Measurements from ENCODE around the gene DELE1.

DELE1 gene

GRCh38 chr5:141935538-141935937 is 11.9 kb downstream of the DELE1 start:
- no peak for TF ChIP-seq MAX (IDR thresholded peaks at IDR 0.05; ENCODE audit: low read depth, low read length)
- no peak for TF ChIP-seq CTCF (IDR thresholded peaks at IDR 0.05; ENCODE audit: low read depth, low read length)
- TF ChIP-seq MYC (IDR thresholded peaks at IDR 0.05; ENCODE audit: low read depth, low read length): no peak
- no peak for TF ChIP-seq POLR2A (IDR thresholded peaks at IDR 0.05; ENCODE audit: extremely low read depth, insufficient read length)
- DNase-seq (ENCODE audit: low read depth): no peak

GRCh38 chr5:141940695-141941271 is 17.1 kb downstream of the DELE1 start:
- peak; percentile 56 for DNase-seq (ENCODE audit: low read depth)
- H3K4me3 ChIP-seq (ENCODE audit: low read depth, low read length): no peak overlapping the region
- no peak for TF ChIP-seq MYC (IDR thresholded peaks at IDR 0.05; ENCODE audit: low read depth, low read length)
- TF ChIP-seq CTCF (IDR thresholded peaks at IDR 0.05; ENCODE audit: low read depth, low read length): peak; percentile 19
- TF ChIP-seq MAX (IDR thresholded peaks at IDR 0.05; ENCODE audit: low read depth, low read length): no peak
- no peak for TF ChIP-seq POLR2A (IDR thresholded peaks at IDR 0.05; ENCODE audit: extremely low read depth, insufficient read length)

More at GRCh38 chr5:141935538-141935937, 11.9 kb downstream of the DELE1 start:
- no peak overlapping the region for H3K4me3 ChIP-seq (ENCODE audit: low read depth, low read length)

- TF ChIP-seq CTCF (IDR thresholded peaks at IDR 0.05; ENCODE audit: low read depth, low read length) (no peak), MAX (IDR thresholded peaks at IDR 0.05; ENCODE audit: low read depth, low read length) (no peak), POLR2A (IDR thresholded peaks at IDR 0.05; ENCODE audit: extremely low read depth, insufficient read length) (no peak), MYC (IDR thresholded peaks at IDR 0.05; ENCODE audit: low read depth, low read length) (no peak)
- DNase-seq (ENCODE audit: low read depth): peak; percentile 21
- no peak overlapping the region for H3K4me3 ChIP-seq (ENCODE audit: low read depth, low read length)
Observed at GRCh38 chr5:141941307-141941706, 17.6 kb downstream of the DELE1 start.

- no peak overlapping the region for H3K4me3 ChIP-seq (ENCODE audit: low read depth, low read length)
- TF ChIP-seq MAX (IDR thresholded peaks at IDR 0.05; ENCODE audit: low read depth, low read length) (no peak), POLR2A (IDR thresholded peaks at IDR 0.05; ENCODE audit: extremely low read depth, insufficient read length) (no peak), MYC (IDR thresholded peaks at IDR 0.05; ENCODE audit: low read depth, low read length) (no peak), CTCF (IDR thresholded peaks at IDR 0.05; ENCODE audit: low read depth, low read length) (no peak)
- no peak for DNase-seq (ENCODE audit: low read depth)
Observed at GRCh38 chr5:141941779-141942178, 18.1 kb downstream of the DELE1 start.

- no peak overlapping the region for H3K4me3 ChIP-seq (ENCODE audit: low read depth, low read length)
- no peak for DNase-seq (ENCODE audit: low read depth)
- TF ChIP-seq CTCF (IDR thresholded peaks at IDR 0.05; ENCODE audit: low read depth, low read length) (no peak), POLR2A (IDR thresholded peaks at IDR 0.05; ENCODE audit: extremely low read depth, insufficient read length) (no peak), MAX (IDR thresholded peaks at IDR 0.05; ENCODE audit: low read depth, low read length) (no peak), MYC (IDR thresholded peaks at IDR 0.05; ENCODE audit: low read depth, low read length) (no peak)
Observed at GRCh38 chr5:141942185-141942857, 18.6 kb downstream of the DELE1 start.

Data from NB4 (cell line).